Uterus (tissue), 2 donors: ENCODE measurements around the gene CEP104.
"Not testable (repeated sequence)": the region's sequence is repeated elsewhere in the genome, so short reads cannot be mapped to it uniquely, and the experiment has no call there.

ENCODE experiments used
- POLR2A ChIP-seq, 2 donors: fragments of 450-650 bp; IDR thresholded peaks; one replicate each; pipeline ENCODE4 v1.6.1; 2016; ENCODE audit warnings: antibody characterized with exemption in 2 of 2, mild to moderate bottlenecking in 1 of 2, moderate library complexity in 1 of 2
- TF ChIP-seq, protein P1 (sequence below), 4 experiments: fragments of 200-600 bp in 2 of 4; fragments of 450-650 bp in 2 of 4; sonication (generic) in 2 of 4; IDR thresholded peaks; one replicate each; pipeline ENCODE4 v1.5.1; 2016 to 2019; ENCODE audit warnings: antibody characterized with exemption in 4 of 4, mild to moderate bottlenecking in 2 of 4, moderate library complexity in 1 of 4

DNA sequence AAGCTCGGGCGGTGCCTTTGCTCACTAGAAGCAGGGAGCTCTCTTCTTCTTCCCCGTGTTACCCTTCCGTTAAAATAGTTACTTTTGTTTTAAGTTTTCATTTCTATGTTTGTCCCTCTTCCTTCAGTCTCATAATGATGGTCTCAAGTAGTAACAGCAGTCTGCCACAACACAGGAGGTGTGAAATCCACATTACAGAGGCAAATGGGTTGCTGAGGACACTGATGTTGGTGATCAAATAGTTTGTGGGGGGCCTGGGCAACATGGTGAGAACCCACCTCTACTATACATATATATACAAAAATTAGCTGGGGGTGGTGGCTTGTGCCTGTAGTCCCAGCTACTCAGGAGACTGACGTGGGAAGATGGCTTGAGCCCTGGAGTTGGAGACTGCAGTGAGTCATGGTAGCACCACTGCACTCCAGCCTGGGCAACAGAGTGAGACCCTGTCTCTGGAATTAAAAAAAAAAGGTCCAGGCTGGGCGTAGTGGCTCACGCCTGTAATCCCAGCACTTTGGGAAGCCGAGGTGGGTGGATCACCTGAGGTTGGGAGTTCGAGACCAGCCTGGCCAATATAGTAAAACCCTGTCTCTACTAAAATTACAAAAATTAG lies 46.8 kb downstream of the CEP104 start:
- TF ChIP-seq POLR2A (IDR thresholded peaks at IDR 0.05) = not testable (repeated sequence)
- TF ChIP-seq, protein P1, sequence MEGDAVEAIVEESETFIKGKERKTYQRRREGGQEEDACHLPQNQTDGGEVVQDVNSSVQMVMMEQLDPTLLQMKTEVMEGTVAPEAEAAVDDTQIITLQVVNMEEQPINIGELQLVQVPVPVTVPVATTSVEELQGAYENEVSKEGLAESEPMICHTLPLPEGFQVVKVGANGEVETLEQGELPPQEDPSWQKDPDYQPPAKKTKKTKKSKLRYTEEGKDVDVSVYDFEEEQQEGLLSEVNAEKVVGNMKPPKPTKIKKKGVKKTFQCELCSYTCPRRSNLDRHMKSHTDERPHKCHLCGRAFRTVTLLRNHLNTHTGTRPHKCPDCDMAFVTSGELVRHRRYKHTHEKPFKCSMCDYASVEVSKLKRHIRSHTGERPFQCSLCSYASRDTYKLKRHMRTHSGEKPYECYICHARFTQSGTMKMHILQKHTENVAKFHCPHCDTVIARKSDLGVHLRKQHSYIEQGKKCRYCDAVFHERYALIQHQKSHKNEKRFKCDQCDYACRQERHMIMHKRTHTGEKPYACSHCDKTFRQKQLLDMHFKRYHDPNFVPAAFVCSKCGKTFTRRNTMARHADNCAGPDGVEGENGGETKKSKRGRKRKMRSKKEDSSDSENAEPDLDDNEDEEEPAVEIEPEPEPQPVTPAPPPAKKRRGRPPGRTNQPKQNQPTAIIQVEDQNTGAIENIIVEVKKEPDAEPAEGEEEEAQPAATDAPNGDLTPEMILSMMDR (IDR thresholded peaks at IDR 0.05) = not testable (repeated sequence)
